SU-DHL-6 (cell line): ENCODE measurements around the gene LHFPL6.

Experiments
- EZH2phosphoT487 ChIP-seq: fragments of 200-600 bp; sonication (generic), shearing (Covaris generic); conservative IDR thresholded peaks from 2 replicates; pipeline ENCODE4 v1.6.1; 2018; ENCODE audit warnings: mild to moderate bottlenecking, antibody characterized with exemption, low read length, moderate library complexity, mixed read lengths
- TF ChIP-seq, protein P1 (sequence below): fragments of 200-600 bp; sonication (generic); IDR thresholded peaks from one replicate; pipeline ENCODE4 v1.5.1; 2017; ENCODE audit warnings: antibody characterized with exemption, mild to moderate bottlenecking, low read length, moderate library complexity; ENCODE audit not compliant: insufficient read depth, poor library complexity, severe bottlenecking

DNA sequence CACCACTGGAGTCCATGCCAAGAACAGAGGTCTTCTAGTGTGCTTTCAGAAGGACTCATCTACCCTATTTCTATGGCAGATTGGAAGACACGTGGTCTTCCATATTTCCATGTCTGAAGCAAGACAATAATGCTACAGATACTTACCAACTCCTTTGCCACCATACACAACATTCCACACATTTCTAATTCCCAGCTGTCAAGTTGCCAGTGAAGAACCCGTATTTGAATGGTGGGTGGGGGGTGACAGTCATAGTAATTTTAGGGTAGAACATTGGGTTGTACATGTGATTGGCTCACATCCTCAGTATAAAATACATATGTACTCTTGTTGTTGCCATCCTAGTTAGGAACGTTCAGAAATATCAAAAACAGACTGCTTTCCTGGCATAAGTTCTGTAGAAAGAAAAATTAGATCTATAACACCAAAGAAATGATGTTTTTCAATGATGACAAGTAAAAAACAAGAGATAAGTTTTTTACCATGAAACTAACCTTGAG, 69.3 kb downstream of the LHFPL6 start:
- TF ChIP-seq, protein P1, sequence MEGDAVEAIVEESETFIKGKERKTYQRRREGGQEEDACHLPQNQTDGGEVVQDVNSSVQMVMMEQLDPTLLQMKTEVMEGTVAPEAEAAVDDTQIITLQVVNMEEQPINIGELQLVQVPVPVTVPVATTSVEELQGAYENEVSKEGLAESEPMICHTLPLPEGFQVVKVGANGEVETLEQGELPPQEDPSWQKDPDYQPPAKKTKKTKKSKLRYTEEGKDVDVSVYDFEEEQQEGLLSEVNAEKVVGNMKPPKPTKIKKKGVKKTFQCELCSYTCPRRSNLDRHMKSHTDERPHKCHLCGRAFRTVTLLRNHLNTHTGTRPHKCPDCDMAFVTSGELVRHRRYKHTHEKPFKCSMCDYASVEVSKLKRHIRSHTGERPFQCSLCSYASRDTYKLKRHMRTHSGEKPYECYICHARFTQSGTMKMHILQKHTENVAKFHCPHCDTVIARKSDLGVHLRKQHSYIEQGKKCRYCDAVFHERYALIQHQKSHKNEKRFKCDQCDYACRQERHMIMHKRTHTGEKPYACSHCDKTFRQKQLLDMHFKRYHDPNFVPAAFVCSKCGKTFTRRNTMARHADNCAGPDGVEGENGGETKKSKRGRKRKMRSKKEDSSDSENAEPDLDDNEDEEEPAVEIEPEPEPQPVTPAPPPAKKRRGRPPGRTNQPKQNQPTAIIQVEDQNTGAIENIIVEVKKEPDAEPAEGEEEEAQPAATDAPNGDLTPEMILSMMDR: no peak
- TF ChIP-seq EZH2phosphoT487: no peak
